GM21515 (cell line): Measurements from ENCODE around the gene POU1F1.
"Not testable (repeated sequence)": the region's sequence is repeated elsewhere in the genome, so short reads cannot be mapped to it uniquely, and the experiment has no call there.

ENCODE experiments used
- ATAC-seq: cut with Tn5 transposase; IDR thresholded peaks from one replicate; pipeline ENCODE4 v1.9.1; 2021; ENCODE audit not compliant: unreplicated experiment

POU1F1 gene

GRCh38 chr3:87260270-87260669 lies 16.1 kb downstream of the POU1F1 start:
- ATAC-seq: peak; percentile 79

DNA sequence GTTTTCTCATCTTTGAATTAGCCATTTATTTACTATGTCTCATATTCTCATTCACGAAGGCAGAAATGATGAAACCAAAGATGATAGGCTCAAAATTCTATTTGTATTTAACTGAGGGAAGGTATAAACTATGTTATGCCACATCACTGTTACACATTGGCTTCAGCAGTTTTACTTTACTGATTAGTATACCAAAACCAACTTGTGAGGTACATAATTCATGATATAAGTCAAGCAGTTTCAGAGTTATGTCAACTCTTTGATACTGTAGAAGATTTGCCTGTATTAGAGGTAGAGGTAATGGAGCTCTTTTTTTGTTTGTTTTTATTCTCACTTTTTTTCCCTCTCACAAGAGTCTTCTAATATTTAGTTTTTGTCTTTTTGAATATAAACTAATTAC lies 26.4 kb downstream of the POU1F1 start:
- ATAC-seq: no peak

DNA sequence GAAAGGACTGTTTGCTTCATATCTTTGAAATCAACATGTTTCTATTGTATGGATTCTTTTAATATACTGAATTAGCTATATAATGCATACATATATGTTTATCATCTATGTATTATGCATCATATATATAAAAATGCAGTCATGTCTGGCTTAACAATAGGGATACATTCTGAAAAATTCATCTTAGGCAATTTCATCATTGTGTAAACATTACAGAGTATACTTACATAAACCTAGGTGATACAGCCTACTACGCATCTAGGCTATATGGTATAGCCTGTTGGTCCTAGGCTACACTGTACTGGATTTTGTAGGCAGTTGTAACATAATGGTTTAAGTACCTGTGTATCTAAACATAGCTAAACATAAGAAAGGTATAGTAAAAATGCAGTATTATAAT lies 27.6 kb downstream of the POU1F1 start:
- ATAC-seq: no peak

- ATAC-seq: not testable (repeated sequence)
Measured at GRCh38 chr3:87248231-87248630, 28.2 kb downstream of the POU1F1 start.

- ATAC-seq: no peak
Measured at GRCh38 chr3:87247430-87247773, 29.0 kb downstream of the POU1F1 start.

DNA sequence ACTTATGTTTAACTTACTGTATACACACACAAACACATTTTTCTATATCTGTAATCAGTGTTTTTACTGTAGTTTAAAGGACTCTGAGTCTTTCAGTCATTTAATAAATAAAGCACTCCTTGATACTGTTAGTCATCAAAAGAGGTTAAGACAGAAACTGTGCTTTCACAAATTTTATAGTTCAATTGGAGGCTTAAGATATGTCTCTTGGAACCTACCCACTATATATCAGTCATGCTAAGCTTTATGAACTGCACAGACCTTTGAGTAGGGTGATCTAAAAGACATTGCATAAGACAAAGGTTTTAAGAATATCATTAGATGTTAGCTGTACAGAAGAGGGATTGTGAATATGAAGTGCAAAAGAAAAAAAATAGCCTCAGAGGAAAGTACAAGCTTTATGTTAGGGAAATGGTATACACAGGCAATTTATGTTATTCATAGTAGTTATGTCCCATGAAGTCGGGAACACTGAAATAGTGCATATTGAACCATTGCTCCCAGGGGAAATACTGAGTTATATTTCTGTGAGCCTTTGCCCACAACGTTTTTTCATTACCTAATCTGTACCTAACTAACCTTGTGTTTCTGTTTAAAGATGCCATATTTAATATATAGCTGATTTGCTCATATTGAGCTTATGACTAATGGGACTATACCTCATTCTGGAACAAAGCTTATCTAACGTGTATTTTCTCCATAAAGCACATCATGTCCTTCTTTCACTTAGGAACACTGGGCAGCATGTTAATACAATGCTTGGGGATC lies 29.5 kb downstream of the POU1F1 start:
- no peak for ATAC-seq

GRCh38 chr3:87236093-87236492 lies 40.3 kb downstream of the POU1F1 start:
- ATAC-seq: no peak

- ATAC-seq: no peak
Measured at GRCh38 chr3:87233805-87234204, 42.6 kb downstream of the POU1F1 start.

GRCh38 chr3:87229113-87229512 lies 47.3 kb downstream of the POU1F1 start:
- no peak for ATAC-seq

GRCh38 chr3:87228316-87228715 lies 48.1 kb downstream of the POU1F1 start:
- no peak for ATAC-seq

GRCh38 chr3:87227835-87228144 lies 48.6 kb downstream of the POU1F1 start:
- ATAC-seq: peak; percentile 2

DNA sequence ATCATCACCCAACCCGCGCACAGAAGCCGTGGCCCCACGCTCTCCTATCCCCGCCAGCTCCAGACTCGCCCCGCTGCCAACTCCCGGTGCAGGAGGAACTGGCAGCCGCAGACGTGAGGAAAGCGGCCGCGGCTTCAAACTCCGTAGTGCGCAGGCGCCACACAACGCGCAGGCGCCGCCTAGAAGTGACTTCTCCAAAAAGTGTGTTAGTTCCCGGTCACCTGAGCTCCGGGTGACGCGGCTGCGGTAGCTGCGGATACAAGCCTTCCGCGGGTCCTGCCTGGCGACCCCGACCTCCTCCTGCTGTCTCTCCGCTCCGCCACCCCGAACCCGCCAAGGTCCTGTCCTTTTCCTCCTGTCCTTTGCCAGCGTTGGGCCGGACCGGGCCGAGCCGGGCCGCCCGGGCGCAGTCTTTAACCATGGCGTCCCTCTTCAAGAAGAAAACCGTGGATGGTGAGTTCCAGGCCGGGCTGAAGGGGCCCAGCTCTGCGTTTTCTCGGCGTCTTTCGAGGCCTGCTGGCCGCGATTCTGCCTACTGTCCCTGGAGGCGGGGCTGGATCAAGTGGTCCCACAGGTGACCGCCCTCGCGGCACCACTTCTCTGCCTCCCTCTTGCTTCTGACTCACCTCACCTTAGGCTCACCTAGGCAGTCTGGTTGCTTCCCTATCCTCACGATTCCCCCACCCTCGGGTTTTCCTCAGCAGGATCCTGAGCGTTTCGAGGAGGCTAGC lies 49.1 kb downstream of the POU1F1 start, which contains the start of gene CHMP2B:
TSS of gene CHMP2B (plus strand) at position 206 of the 731 bp plus-strand sequence. CDS start at position 420, 214 bp downstream.
- peak; percentile 97 for ATAC-seq

- no peak for ATAC-seq
Measured at GRCh38 chr3:87225659-87226058, 50.7 kb downstream of the POU1F1 start.

DNA sequence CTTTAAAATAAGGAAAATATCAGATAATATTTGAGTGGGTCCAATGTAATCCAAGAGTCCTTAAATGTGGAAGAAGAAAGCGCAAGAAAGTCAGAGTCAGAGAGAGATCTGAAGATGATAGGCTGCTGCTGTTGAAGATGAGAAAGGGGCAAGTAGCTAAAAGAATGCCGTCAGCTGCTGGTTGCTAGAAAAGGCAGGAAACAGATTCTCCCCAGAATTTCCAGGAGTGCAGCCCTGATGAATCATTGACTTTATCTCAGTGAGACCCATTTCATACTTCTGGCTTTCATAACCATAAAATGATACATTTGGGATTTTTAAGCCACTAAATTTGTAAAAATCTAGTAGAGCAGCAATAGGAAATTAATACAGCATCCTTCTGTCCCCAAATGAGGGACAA lies 56.8 kb downstream of the POU1F1 start:
- ATAC-seq: no peak

GRCh38 chr3:87218560-87218959 lies 57.8 kb downstream of the POU1F1 start:
- ATAC-seq: no peak
